Lung microvascular endothelial cell (primary cell): Measurements from ENCODE around the gene BEAN1. TPM values are rescaled to one million over a fixed set of nuclear protein-coding genes. Genes with fewer than 3 reads are reported as not detected.
"Not testable (repeated sequence)": the region's sequence is repeated elsewhere in the genome, so short reads cannot be mapped to it uniquely, and the experiment has no call there.

Source experiments
- DNase-seq, 2 donors: peaks; one replicate each; pipeline versions ENCODE4 v3.0.0 to v3.0.0-alpha.2; 2010; ENCODE audit warnings: low read depth in 2 of 2
- total RNA-seq: library from RNA; depleted of rRNA; stranded (reverse); fragments of >200 nt; gene quantifications from 2 replicates; pipeline ENCODE4 v1.2.1, GENCODE V29; 2014

BEAN1 gene
- total RNA-seq, 1 donor from 2014 or later: not detected

DNA sequence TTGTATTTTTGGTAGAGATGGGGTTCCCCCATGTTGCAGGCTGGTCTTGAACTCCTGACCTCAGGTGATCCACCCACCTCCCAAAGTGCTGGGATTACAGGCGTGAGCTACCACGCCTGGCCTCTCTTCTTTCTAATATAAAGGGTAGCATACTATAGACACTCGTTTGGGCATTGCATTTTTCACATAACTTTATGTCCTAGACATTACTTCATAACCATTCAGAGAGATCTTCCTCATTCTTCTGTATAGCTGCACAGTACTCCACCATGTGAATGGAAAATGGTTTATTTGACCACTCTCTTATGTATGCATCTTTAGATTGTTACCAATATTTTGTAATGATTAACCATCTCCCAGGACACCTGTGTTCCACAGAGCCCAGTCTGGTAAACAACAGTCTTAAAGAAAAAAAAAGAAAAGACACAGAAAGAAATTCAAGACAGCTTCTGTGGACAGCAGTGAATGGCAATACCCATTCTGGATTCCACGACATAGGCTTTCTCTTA, 80.7 kb downstream of the BEAN1 start:
- no peak for DNase-seq

DNA sequence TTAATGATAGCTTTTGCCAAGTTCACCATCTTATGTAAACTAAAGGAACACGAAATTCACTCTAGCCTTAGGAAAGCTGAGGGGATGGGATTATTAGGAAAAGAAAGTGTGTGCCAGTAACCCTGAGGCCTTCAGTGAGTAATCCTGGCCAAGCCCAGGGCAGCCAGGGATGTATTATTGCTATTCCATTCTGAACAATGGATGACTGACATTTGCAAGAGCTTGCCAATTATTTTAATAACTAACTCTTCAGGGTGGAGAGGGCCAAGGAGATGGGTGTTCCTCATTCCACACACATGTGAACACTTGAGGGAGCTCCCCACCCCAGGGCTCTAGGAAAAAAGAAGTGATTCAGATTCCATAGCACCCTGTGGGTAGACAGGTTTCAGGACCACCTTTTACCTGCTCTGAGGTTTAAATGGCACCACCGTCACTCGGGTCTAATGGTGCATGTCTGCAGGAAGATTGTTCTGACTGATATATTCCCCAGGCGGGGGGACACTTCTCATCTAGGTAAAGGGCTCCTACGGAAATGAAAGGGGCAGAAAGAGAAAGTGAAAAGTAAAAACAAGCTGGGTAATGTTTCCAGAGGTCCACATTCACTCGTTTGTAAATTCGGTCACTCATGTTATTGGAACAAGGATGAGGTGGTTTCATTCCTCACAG, 81.3 kb downstream of the BEAN1 start:
- DNase-seq: peak; percentile 38 to 86

DNA sequence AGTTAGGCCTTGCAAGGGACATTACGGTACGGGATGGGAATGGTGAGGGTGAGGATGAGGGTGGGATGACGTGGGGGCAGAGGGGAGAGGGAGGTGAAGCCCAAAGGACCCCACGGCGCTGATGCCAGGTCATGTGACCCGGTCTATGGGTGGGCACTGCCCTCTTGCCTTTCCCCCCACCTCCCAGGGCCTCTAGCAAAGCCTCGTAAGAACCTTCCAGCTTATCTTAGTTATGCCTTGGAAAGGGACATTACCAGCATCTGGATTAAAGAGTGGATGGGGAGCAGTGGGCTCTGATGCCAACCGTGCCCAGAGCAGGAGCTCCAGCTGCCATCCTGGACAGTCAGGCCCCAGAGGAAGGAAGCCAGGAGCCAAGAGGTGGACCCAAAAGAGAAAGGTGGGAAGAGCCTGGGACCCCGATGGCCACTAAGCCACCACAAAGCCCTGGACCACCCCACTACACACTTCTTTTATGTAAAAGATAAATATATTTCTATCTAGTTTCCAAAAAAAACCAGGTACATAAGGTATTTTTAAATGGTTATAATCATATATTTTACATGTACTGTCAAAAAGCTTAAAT, 81.9 kb downstream of the BEAN1 start:
- no peak for DNase-seq

GRCh38 chr16:66509576-66509975, 82.5 kb downstream of the BEAN1 start:
- DNase-seq: no peak

DNA sequence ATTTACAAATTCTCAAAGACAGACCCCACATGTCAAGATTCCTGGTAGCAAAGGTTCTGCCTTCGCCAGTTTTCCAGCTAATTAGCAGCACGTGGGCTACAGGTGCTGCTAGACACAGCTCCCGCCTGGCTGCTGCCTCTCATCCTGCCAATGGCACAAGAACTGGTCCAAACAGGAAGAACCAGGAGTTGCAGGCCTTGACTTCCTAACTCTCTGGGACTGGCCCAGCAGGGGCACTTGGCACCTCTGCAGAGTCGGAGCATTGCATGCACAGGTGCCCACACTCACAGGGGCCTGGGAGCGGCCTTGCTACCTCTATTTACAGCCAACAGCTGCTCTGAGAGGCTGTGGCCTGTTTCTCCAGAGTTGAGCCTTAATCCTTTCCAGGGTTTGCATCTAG, 83.2 kb downstream of the BEAN1 start:
- DNase-seq: no peak

GRCh38 chr16:66510711-66511601, 83.9 kb downstream of the BEAN1 start:
- no peak for DNase-seq

DNA sequence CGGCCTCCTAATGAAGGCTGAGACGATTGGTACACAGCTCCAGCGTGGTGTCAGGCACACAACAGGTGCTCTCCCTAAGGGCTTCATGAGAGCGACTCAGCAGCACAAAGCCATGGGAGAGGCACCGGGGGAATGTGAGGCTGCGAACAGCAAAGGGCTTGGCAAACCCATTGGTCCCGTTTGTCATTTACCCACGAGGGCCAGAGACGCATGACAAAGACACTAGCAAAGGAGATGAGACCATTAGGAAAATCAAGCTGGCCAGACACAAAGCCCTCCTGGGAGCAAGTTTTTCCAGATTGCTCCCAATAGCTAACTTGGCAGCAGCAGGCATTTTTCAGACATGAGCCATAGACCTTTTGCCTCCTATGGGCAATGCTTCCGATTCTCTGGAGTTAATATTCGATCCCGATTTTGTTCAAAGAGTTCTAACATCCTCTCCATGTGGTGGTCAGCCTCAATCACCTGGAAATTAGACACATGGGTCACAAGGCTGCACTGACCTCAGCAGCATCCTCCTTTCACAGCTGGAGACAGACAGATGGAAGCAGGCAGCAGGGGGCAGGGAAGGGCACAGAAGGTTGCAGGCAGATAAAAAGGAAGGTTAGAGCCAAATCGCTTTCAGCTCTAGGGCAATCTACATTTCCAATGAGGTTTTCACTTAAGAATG, 84.6 kb downstream of the BEAN1 start:
- DNase-seq: peak; percentile 68 to 71

DNA sequence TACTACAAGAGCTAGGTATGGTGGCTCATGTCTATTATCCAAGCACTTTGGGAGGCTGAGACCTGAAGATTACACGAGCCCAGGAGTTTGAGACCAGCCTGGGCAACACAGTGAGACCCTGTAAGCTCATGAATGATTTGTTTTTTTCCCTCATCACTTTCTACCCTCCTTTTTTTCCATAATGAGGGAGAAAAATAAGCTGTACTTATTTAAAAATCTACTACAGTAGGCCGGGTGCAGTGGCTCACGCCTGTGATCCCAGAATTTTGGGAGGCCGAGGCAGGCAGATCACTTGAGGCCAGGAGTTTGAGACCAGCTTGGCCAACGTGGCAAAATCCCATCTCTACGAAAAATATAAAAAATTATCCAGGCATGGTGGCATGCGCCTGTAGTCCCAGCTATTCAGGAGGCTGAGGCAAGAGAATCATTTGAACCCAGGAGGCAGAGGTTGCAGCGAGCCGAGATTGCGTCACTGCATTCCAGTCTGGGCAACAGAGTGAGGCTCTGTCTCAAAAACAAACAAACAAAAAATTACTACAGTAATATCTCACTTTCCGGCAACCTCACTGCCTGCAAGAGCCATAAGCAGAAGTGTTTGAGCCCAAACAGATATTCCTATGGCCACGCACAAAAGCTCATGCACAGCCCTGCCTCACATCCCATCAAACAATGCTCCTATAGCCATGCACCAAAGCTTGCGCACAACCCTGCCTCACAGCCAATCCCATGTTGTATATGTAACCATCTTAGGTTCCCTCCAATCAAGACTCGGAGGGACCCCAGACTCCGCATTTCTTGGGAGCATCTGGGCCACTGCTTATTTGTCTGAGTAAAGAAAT, 85.4 kb downstream of the BEAN1 start:
- peak; percentile 65 to 78 for DNase-seq

GRCh38 chr16:66513111-66513723, 86.1 kb downstream of the BEAN1 start:
- DNase-seq: no peak

- DNase-seq: not testable (repeated sequence)
Measured at GRCh38 chr16:66514391-66514790, 87.3 kb downstream of the BEAN1 start.

DNA sequence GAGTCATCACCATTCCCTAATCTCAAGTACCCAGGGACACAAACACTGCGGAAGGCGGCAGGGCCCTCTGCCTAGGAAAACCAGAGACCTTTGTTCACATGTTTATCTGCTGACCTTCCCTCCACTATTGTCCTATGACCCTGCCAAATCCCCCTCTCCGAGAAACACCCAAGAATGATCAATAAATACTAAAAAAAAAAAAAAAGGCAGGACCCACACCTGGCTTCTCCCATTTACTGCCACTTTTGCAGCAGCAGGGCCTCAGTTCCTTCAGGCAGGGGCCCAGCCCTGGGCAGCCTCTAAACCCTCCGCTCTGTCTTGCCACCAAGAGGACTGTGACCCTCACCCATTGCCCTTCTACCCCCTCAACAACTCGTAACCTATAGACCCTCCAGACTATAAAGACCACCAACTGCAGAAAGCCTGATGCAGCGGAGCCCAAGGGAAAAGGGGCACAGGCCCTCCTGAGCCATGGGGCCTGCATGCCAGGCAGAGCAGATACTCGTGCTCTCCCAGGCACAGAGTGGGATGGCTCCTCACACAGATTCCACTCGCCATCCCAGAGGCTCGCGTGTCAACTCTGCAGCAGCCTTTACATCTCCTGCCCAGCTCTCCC, 88.0 kb downstream of the BEAN1 start:
- not testable (repeated sequence) for DNase-seq

- DNase-seq: peak; percentile 75 to 82
Measured at GRCh38 chr16:66515596-66516508, 88.8 kb downstream of the BEAN1 start.

GRCh38 chr16:66516509-66516807, 89.4 kb downstream of the BEAN1 start:
- no peak for DNase-seq

DNA sequence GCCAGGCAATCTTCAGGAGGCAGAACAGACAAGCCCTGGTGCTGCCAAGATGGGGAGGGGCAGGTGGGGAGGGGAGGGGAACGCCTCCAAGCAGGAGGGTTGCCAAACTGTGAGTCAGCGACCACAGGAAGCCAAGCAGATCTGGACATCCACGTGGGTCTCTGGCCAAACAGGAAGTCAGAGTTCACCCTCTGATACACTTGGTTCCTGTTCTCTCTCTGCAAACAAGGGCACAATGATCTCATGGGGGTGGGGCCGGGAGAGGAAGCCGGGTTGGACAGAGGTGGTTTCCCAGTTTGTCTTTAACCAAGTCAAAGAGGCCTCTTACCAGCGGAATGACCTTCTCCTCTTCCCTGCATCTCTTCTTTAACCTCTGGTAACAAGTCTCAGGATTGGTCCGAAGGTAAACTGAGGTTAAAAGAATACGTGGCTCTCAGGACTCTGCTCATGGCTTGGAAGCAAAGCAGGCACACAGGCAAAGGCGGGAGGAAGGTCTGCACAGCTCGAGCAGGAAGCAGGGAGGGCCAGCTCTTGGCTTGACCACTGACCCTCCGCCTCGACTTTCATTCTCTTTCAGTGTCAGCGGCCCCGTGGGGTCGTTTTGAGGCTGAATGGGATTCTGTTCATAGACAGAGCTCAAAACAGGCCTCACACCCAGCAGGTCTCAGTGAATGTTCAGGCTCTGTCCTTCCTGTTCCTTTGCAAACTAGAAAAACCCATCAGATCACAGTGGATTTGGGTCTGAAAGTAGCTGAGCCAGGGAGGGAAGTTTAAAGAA, 89.9 kb downstream of the BEAN1 start:
- peak; percentile 99 for DNase-seq

GRCh38 chr16:66517586-66518263, 90.6 kb downstream of the BEAN1 start:
- DNase-seq: peak in 1 of 2 donors; percentile 28

DNA sequence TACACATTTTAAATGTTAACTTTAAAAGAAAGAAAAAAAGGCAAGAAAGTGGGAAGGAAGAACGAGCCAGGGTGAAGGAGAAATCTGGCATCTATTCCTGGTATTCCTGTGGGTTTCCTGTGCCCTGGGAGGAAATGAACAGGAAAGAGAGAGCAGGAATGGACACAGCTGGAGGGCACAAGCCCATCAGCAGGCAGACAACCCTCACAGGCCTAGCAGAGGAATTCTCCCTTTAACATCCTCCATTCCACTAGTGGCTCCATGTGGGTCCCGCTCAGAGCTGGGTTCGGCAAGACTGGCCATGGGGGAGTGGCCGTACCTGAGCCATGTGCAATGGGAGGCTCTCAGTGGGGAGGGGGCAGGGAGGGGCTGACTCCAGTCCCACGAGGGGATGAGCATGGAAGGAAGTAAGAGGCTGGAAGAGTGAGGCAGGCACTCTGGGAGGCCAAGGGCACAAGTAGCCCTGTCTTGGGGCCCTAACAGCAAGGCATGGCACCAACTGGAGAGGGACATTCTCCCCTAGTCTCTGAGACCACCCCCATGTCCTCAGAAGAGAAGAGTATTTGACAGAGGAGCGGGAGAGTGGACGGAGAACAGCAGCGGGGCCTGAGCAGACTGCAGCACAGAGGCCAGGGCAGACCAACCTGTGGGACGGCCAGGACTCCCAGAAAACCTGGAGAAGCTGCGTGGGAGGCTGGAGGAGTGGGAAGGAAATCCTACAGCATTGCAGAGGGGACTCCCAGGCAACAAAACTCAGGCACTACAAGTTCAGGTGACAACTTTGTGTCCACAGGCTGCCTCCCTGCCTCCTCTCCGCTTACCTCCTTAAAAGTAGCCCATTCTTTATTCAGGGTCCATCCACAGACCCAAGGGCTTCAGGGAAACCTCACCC, 92.6 kb downstream of the BEAN1 start:
- DNase-seq: peak in 1 of 2 donors; percentile 42
